NCI-H345 treated with DMSO at 0.1 percent for 48 hours (cell line): Measurements from ENCODE around the gene SHB.

Experiments
- DNase-seq: peaks from one replicate; lab custom pipeline; 2025; ENCODE audit not compliant: unreplicated experiment; lab: John Stamatoyannopoulos, UW

The SHB gene

GRCh38 chr9:38088006-38088925 lies 19.2 kb upstream of the SHB start:
- DNase-seq = peak; percentile 8

- no peak for DNase-seq
Measured at GRCh38 chr9:38086496-38086895, 17.5 kb upstream of the SHB start.

GRCh38 chr9:38085308-38085707 lies 16.3 kb upstream of the SHB start:
- DNase-seq = no peak

- no peak for DNase-seq
Measured at GRCh38 chr9:38084556-38084880, 15.5 kb upstream of the SHB start.

GRCh38 chr9:38083858-38084555 lies 15.0 kb upstream of the SHB start:
- DNase-seq = no peak

- DNase-seq = no peak
Measured at GRCh38 chr9:38082446-38083287, 13.6 kb upstream of the SHB start.

- no peak for DNase-seq
Measured at GRCh38 chr9:38081356-38082108, 12.5 kb upstream of the SHB start.

GRCh38 chr9:38079461-38080031 lies 10.5 kb upstream of the SHB start:
- DNase-seq = no peak

- DNase-seq = no peak
Measured at GRCh38 chr9:38075272-38075671, 6.2 kb upstream of the SHB start.

- DNase-seq = no peak
Measured at GRCh38 chr9:38074441-38074961, 5.5 kb upstream of the SHB start.

- DNase-seq = no peak
Measured at GRCh38 chr9:38073882-38074281, 4.9 kb upstream of the SHB start.

GRCh38 chr9:38071470-38072134 lies 2.6 kb upstream of the SHB start:
- no peak for DNase-seq

- peak; percentile 11 for DNase-seq
Measured at GRCh38 chr9:38067859-38068681, 957 bp downstream of the SHB start.

- DNase-seq = no peak
Measured at GRCh38 chr9:38066914-38067858, 1.8 kb downstream of the SHB start.

GRCh38 chr9:38066197-38066913 lies 2.7 kb downstream of the SHB start:
- no peak for DNase-seq

GRCh38 chr9:38065369-38066075 lies 3.5 kb downstream of the SHB start:
- DNase-seq = no peak
